Stomach (tissue), 19 donors: Measurements from ENCODE around the gene KLHDC3. TPM values are rescaled to one million over a fixed set of nuclear protein-coding genes. Genes with fewer than 3 reads are reported as not detected.

Experiments used
- DNase-seq, 2 donors: peaks; one replicate each; pipeline versions ENCODE4 v3.0.0 to v3.0.0-alpha.2; 2013 to 2019
- H3K27ac ChIP-seq, 5 donors: fragments of 200-600 bp in 4 of 5; sonication (generic) in 4 of 5; one replicate each; pipeline ENCODE4 v1.5.1; 2013 to 2019; ENCODE audit warnings: mild to moderate bottlenecking in 1 of 5, moderate library complexity in 1 of 5
- H3K27me3 ChIP-seq, 3 donors: fragments of 200-600 bp; sonication (generic); one replicate each; pipeline ENCODE4 v1.5.1; 2017 to 2019; ENCODE audit warnings: mixed run types in 1 of 3
- H3K36me3 ChIP-seq, 4 donors: fragments of 200-600 bp; sonication (generic); 1 replicate in 3 of 4; 2 replicates in 1 of 4; pipeline ENCODE4 v1.5.1; 2016 to 2019
- H3K4me1 ChIP-seq, 4 donors: fragments of 200-600 bp; sonication (generic); one replicate each; pipeline ENCODE4 v1.5.1; 2016 to 2019
- H3K4me3 ChIP-seq, 4 donors: fragments of 200-600 bp; sonication (generic) in 3 of 4; one replicate each; pipeline ENCODE4 v1.5.1; 2016 to 2019; ENCODE audit warnings: mild to moderate bottlenecking in 1 of 4
- H3K9me3 ChIP-seq, 4 donors: fragments of 200-600 bp; sonication (generic); one replicate each; pipeline ENCODE4 v1.5.1; 2016 to 2019
- CTCF ChIP-seq, 7 experiments: fragments of 450-650 bp in 4 of 7; fragments of 200-600 bp in 3 of 7; sonication (generic) in 3 of 7; IDR thresholded peaks; one replicate each; pipeline ENCODE4 v1.5.1; 2016 to 2019; ENCODE audit warnings: antibody characterized with exemption in 7 of 7, control low read depth in 2 of 7, mild to moderate bottlenecking in 1 of 7
- EP300 ChIP-seq: sonication (generic); formaldehyde crosslinking; IDR thresholded peaks from one replicate; pipeline ENCODE4 v1.6.1; 2017; ENCODE audit warnings: antibody characterized with exemption
- POLR2A ChIP-seq, 4 donors: fragments of 450-650 bp; IDR thresholded peaks; one replicate each; pipeline ENCODE4 v1.6.1; 2016; ENCODE audit warnings: antibody characterized with exemption in 4 of 4, control low read depth in 2 of 4, mild to moderate bottlenecking in 1 of 4, moderate library complexity in 1 of 4
- POLR2AphosphoS5 ChIP-seq, 3 donors: sonication (generic); formaldehyde crosslinking; IDR thresholded peaks; one replicate each; pipeline ENCODE4 v1.6.1; 2016; ENCODE audit warnings: antibody characterized with exemption in 3 of 3
- WGBS, 5 donors: extraction: QIAGEN DNeasy Blood & Tissue Kit in 3 of 5; methylation state at CpG; one replicate each; pipeline versions ENCODE4 v1.1.5 to v1.1.7; 2013 to 2018; 5-methylcytosine and 5-hydroxymethylcytosine counted together
- intact Hi-C: fragments of 100-400 bp; cut with DNase I; formaldehyde crosslinking; loops from one replicate; pipeline ENCODE4 v1.15.1; 2023; ENCODE audit warnings: low total_unique reads
- long read RNA-seq, 10 donors: transcript quantifications; one replicate each; lab custom pipeline, GENCODE V29; 2026
- polyA plus RNA-seq, 3 donors: library from polyadenylated mRNA; stranded (reverse); fragments of 200-250 nt; gene quantifications; one replicate each; pipeline ENCODE4 v1.2.3, GENCODE V29; 2013
- total RNA-seq, 5 donors: library from RNA; depleted of rRNA; stranded (reverse); fragments of >200 nt; gene quantifications; one replicate each; pipeline versions ENCODE4 v1.1.0 to v1.2.3, GENCODE V29; 2014 to 2016
- donor health status: healthy with polysubstance abuse.
- donor health status: Bipolar disorder and iron deficiency.
- donor health status: healthy.

The KLHDC3 gene, protein sequence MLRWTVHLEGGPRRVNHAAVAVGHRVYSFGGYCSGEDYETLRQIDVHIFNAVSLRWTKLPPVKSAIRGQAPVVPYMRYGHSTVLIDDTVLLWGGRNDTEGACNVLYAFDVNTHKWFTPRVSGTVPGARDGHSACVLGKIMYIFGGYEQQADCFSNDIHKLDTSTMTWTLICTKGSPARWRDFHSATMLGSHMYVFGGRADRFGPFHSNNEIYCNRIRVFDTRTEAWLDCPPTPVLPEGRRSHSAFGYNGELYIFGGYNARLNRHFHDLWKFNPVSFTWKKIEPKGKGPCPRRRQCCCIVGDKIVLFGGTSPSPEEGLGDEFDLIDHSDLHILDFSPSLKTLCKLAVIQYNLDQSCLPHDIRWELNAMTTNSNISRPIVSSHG
- 10 to 100 TPM; 40.0 to 88.5 (median 66.5) TPM for total RNA-seq
- 10 to 100 TPM; 57.7 to 85.0 (median 84.2) TPM for polyA plus RNA-seq
- long read RNA-seq, donor 1, transcript KLHDC3-202 (11 exons, 1,909 nt), result major isoform, 15 of 15 reads
- long read RNA-seq, donor 1, partial matches to known transcripts, result 0 of 15 reads
- long read RNA-seq, donor 1, other reads (novel, unspliced or antisense), result 0 of 15 reads
- long read RNA-seq, donor 2, transcript KLHDC3-202 (11 exons, 1,909 nt), result major isoform, 15 of 15 reads
- long read RNA-seq, donor 2, partial matches to known transcripts, result 0 of 15 reads
- long read RNA-seq, donor 2, other reads (novel, unspliced or antisense), result 0 of 15 reads
- long read RNA-seq, donor 3, transcript KLHDC3-202 (11 exons, 1,909 nt), result major isoform, 9 of 14 reads
- long read RNA-seq, donor 3, partial matches to known transcripts, result 5 of 14 reads
- long read RNA-seq, donor 3, other reads (novel, unspliced or antisense), result 0 of 14 reads
- long read RNA-seq, donor 4, result 0 reads
- long read RNA-seq, donor 5, transcript KLHDC3-202 (11 exons, 1,909 nt), result major isoform, 24 of 40 reads
- long read RNA-seq, donor 5, partial matches to known transcripts, result 16 of 40 reads
- long read RNA-seq, donor 5, other reads (novel, unspliced or antisense), result 0 of 40 reads
- long read RNA-seq, donor 6, transcript KLHDC3-202 (11 exons, 1,909 nt), result major isoform, 68 of 85 reads
- long read RNA-seq, donor 6, partial matches to known transcripts, result 17 of 85 reads
- long read RNA-seq, donor 6, other reads (novel, unspliced or antisense), result 0 of 85 reads
- long read RNA-seq, donor 7, transcript KLHDC3-202 (11 exons, 1,909 nt), result major isoform, 17 of 38 reads
- long read RNA-seq, donor 7, partial matches to known transcripts, result 21 of 38 reads
- long read RNA-seq, donor 7, other reads (novel, unspliced or antisense), result 0 of 38 reads
- long read RNA-seq, donor 8, transcript KLHDC3-202 (11 exons, 1,909 nt), result major isoform, 27 of 27 reads
- long read RNA-seq, donor 8, partial matches to known transcripts, result 0 of 27 reads
- long read RNA-seq, donor 8, other reads (novel, unspliced or antisense), result 0 of 27 reads
- long read RNA-seq, donor 9, transcript KLHDC3-202 (11 exons, 1,909 nt), result major isoform, 13 of 58 reads
- long read RNA-seq, donor 9, partial matches to known transcripts, result 45 of 58 reads
- long read RNA-seq, donor 9, other reads (novel, unspliced or antisense), result 0 of 58 reads
- long read RNA-seq, donor 10, partial matches to known transcripts, result 0 of 4 reads
- long read RNA-seq, donor 10, other reads (novel, unspliced or antisense), result 0 of 4 reads

- no peak for TF ChIP-seq EP300
- peak; percentile 75 to 96 (median 84) for TF ChIP-seq POLR2AphosphoS5 (IDR thresholded peaks at IDR 0.05)
- intact Hi-C loops, result no loop called here
- no peaks in the 10 kb centered on the region for H3K27me3 ChIP-seq
- peaks cover 32 to 61% (median 55%) of the 10 kb centered on the region in 4 donors for H3K36me3 ChIP-seq
- peak; percentile 99 to 100 for DNase-seq
- WGBS, 5 donors, result 0 to 1% (median 0%) methylated on average over 25 to 51 of the region's 51 CpGs
- no peaks in the 10 kb centered on the region for H3K9me3 ChIP-seq
- peak within 1 kb of the TSS; percentile 68 to 87 (median 84) for H3K27ac ChIP-seq
- peak within 1 kb of the TSS; percentile 76 to 97 (median 86) for H3K4me3 ChIP-seq
- peaks cover 36 to 61% (median 52%) of the 10 kb centered on the region in 4 donors for H3K4me1 ChIP-seq
Measured at GRCh38 chr6:43013843-43014433, at the start of gene KLHDC3, which contains the start of gene MEA1. Gene KLHDC3 (plus strand): TSS chr6:43014249. CDS start chr6:43017193, 2,944 bp downstream. Gene MEA1 (minus strand): TSS chr6:43013946. CDS start chr6:43013813, 133 bp downstream.

GRCh38 chr6:42966571-42966970, 47.5 kb upstream of the KLHDC3 start:
- 75 to 92% (median 79%) methylated on average over 7 of the region's 7 CpGs for WGBS, 5 donors
- DNase-seq, result no peak
- H3K27me3 ChIP-seq, result no peaks in the 10 kb centered on the region
- peaks cover 0 to 21% (median 3%) of the 10 kb centered on the region in 4 donors for H3K4me1 ChIP-seq
- H3K9me3 ChIP-seq, result no peaks in the 10 kb centered on the region
- H3K27ac ChIP-seq, result no peak overlapping the region
- no peak overlapping the region for H3K4me3 ChIP-seq
- TF ChIP-seq CTCF (IDR thresholded peaks at IDR 0.05) (no peak), EP300 (no peak), POLR2AphosphoS5 (IDR thresholded peaks at IDR 0.05) (no peak), POLR2A (IDR thresholded peaks at IDR 0.05) (no peak)
- intact Hi-C loops, result no loop called here
- H3K36me3 ChIP-seq, result peaks cover 47 to 77% (median 74%) of the 10 kb centered on the region in 4 donors

DNA sequence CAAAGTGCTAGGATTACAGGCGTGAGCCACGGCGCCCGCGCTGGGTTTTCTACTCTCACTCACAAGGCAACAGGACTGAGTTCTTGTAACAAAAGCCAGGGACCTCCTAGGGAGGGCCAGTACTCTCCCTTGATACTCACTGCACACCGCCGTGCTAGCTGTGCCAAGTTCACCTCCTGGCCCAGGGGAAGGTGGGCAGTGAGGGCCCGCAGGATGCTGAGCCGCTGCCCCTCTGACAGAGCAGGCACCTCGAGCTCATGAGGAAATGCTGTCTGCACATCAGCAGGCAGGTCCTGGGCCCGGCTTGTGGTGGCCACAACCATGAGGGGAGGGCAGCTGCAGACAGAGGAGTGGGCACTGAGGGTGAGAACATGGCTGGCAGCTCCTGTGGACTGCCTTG, 46.8 kb upstream of the KLHDC3 start:
- H3K4me1 ChIP-seq, result peaks cover 0 to 21% (median 3%) of the 10 kb centered on the region in 4 donors
- no peaks in the 10 kb centered on the region for H3K9me3 ChIP-seq
- no peak for TF ChIP-seq POLR2AphosphoS5 (IDR thresholded peaks at IDR 0.05)
- TF ChIP-seq CTCF (IDR thresholded peaks at IDR 0.05), result no peak
- TF ChIP-seq EP300, result no peak
- TF ChIP-seq POLR2A (IDR thresholded peaks at IDR 0.05), result no peak
- DNase-seq, result no peak
- H3K4me3 ChIP-seq, result no peak overlapping the region
- 94 to 99% (median 95%) methylated on average over 8 to 11 of the region's 11 CpGs for WGBS, 5 donors
- peaks cover 43 to 75% (median 74%) of the 10 kb centered on the region in 4 donors for H3K36me3 ChIP-seq
- intact Hi-C loops, result no loop called here
- H3K27me3 ChIP-seq, result no peaks in the 10 kb centered on the region
- H3K27ac ChIP-seq, result no peak overlapping the region
